ENCODE results near the gene POC1A.

Gene POC1A

GRCh38 chr3:52146811-52147210, 7.4 kb downstream of the POC1A start:
- H3K36me3 ChIP-seq (ENCODE audit: control insufficient read depth, insufficient read depth, low read length): peaks cover 59% of the 10 kb centered on the region
- no peaks in the 10 kb centered on the region for H3K9me3 ChIP-seq (ENCODE audit: control insufficient read depth, insufficient read depth, low read length)
- no peak overlapping the region for H3K9ac ChIP-seq (ENCODE audit: low read depth, low read length)
- no peak overlapping the region for H3K4me3 ChIP-seq (ENCODE audit: low read depth, low read length)
- no peaks in the 10 kb centered on the region for H3K27me3 ChIP-seq (ENCODE audit: control insufficient read depth, insufficient read depth, low read length)
- H3K4me1 ChIP-seq (ENCODE audit: control insufficient read depth, insufficient read depth, low read length): peaks cover 4% of the 10 kb centered on the region

GRCh38 chr3:52146189-52146588, 8.0 kb downstream of the POC1A start:
- no peaks in the 10 kb centered on the region for H3K27me3 ChIP-seq (ENCODE audit: control insufficient read depth, insufficient read depth, low read length)
- no peak overlapping the region for H3K9ac ChIP-seq (ENCODE audit: low read depth, low read length)
- no peaks in the 10 kb centered on the region for H3K9me3 ChIP-seq (ENCODE audit: control insufficient read depth, insufficient read depth, low read length)
- no peak overlapping the region for H3K4me3 ChIP-seq (ENCODE audit: low read depth, low read length)
- H3K4me1 ChIP-seq (ENCODE audit: control insufficient read depth, insufficient read depth, low read length): peaks cover 4% of the 10 kb centered on the region
- peaks cover 65% of the 10 kb centered on the region for H3K36me3 ChIP-seq (ENCODE audit: control insufficient read depth, insufficient read depth, low read length)

- Histone ChIP-seq H3K27me3 (ENCODE audit: control insufficient read depth, insufficient read depth, low read length) (no peaks in the 10 kb centered on the region), H3K4me1 (ENCODE audit: control insufficient read depth, insufficient read depth, low read length) (peaks cover 4% of the 10 kb centered on the region), H3K36me3 (ENCODE audit: control insufficient read depth, insufficient read depth, low read length) (peaks cover 62% of the 10 kb centered on the region), H3K4me3 (ENCODE audit: low read depth, low read length) (no peak overlapping the region), H3K9ac (ENCODE audit: low read depth, low read length) (no peak overlapping the region), H3K9me3 (ENCODE audit: control insufficient read depth, insufficient read depth, low read length) (no peaks in the 10 kb centered on the region)
These were observed 8.5 kb downstream of the POC1A start for GRCh38 chr3:52145736-52146110.

- Histone ChIP-seq H3K4me1 (ENCODE audit: control insufficient read depth, insufficient read depth, low read length) (peaks cover 4% of the 10 kb centered on the region), H3K36me3 (ENCODE audit: control insufficient read depth, insufficient read depth, low read length) (peaks cover 56% of the 10 kb centered on the region), H3K27me3 (ENCODE audit: control insufficient read depth, insufficient read depth, low read length) (no peaks in the 10 kb centered on the region), H3K9me3 (ENCODE audit: control insufficient read depth, insufficient read depth, low read length) (no peaks in the 10 kb centered on the region), H3K9ac (ENCODE audit: low read depth, low read length) (no peak overlapping the region), H3K4me3 (ENCODE audit: low read depth, low read length) (no peak overlapping the region)
These were observed 9.2 kb downstream of the POC1A start for GRCh38 chr3:52144796-52145735.

- Histone ChIP-seq H3K36me3 (ENCODE audit: control insufficient read depth, insufficient read depth, low read length) (peaks cover 48% of the 10 kb centered on the region), H3K4me3 (ENCODE audit: low read depth, low read length) (no peak overlapping the region), H3K4me1 (ENCODE audit: control insufficient read depth, insufficient read depth, low read length) (peaks cover 4% of the 10 kb centered on the region), H3K27me3 (ENCODE audit: control insufficient read depth, insufficient read depth, low read length) (no peaks in the 10 kb centered on the region), H3K9me3 (ENCODE audit: control insufficient read depth, insufficient read depth, low read length) (no peaks in the 10 kb centered on the region), H3K9ac (ENCODE audit: low read depth, low read length) (no peak overlapping the region)
These were observed 10.0 kb downstream of the POC1A start for GRCh38 chr3:52144034-52144795.

- no peak overlapping the region for H3K4me3 ChIP-seq (ENCODE audit: low read depth, low read length)
- H3K4me1 ChIP-seq (ENCODE audit: control insufficient read depth, insufficient read depth, low read length): peaks cover 4% of the 10 kb centered on the region
- no peaks in the 10 kb centered on the region for H3K27me3 ChIP-seq (ENCODE audit: control insufficient read depth, insufficient read depth, low read length)
- H3K36me3 ChIP-seq (ENCODE audit: control insufficient read depth, insufficient read depth, low read length): peaks cover 44% of the 10 kb centered on the region
- no peaks in the 10 kb centered on the region for H3K9me3 ChIP-seq (ENCODE audit: control insufficient read depth, insufficient read depth, low read length)
- H3K9ac ChIP-seq (ENCODE audit: low read depth, low read length): no peak overlapping the region
These were observed 10.6 kb downstream of the POC1A start for GRCh38 chr3:52143616-52144015.

GRCh38 chr3:52143156-52143555, 11.1 kb downstream of the POC1A start:
- H3K9me3 ChIP-seq (ENCODE audit: control insufficient read depth, insufficient read depth, low read length): no peaks in the 10 kb centered on the region
- no peaks in the 10 kb centered on the region for H3K27me3 ChIP-seq (ENCODE audit: control insufficient read depth, insufficient read depth, low read length)
- peaks cover 4% of the 10 kb centered on the region for H3K4me1 ChIP-seq (ENCODE audit: control insufficient read depth, insufficient read depth, low read length)
- H3K4me3 ChIP-seq (ENCODE audit: low read depth, low read length): no peak overlapping the region
- peaks cover 42% of the 10 kb centered on the region for H3K36me3 ChIP-seq (ENCODE audit: control insufficient read depth, insufficient read depth, low read length)
- H3K9ac ChIP-seq (ENCODE audit: low read depth, low read length): no peak overlapping the region

GRCh38 chr3:52141751-52142150, 12.5 kb downstream of the POC1A start:
- Histone ChIP-seq H3K27me3 (ENCODE audit: control insufficient read depth, insufficient read depth, low read length) (no peaks in the 10 kb centered on the region), H3K9ac (ENCODE audit: low read depth, low read length) (no peak overlapping the region), H3K4me3 (ENCODE audit: low read depth, low read length) (no peak overlapping the region), H3K4me1 (ENCODE audit: control insufficient read depth, insufficient read depth, low read length) (peaks cover 4% of the 10 kb centered on the region), H3K36me3 (ENCODE audit: control insufficient read depth, insufficient read depth, low read length) (peaks cover 44% of the 10 kb centered on the region), H3K9me3 (ENCODE audit: control insufficient read depth, insufficient read depth, low read length) (no peaks in the 10 kb centered on the region)

- Histone ChIP-seq H3K36me3 (ENCODE audit: control insufficient read depth, insufficient read depth, low read length) (peaks cover 43% of the 10 kb centered on the region), H3K27me3 (ENCODE audit: control insufficient read depth, insufficient read depth, low read length) (no peaks in the 10 kb centered on the region), H3K4me3 (ENCODE audit: low read depth, low read length) (no peak overlapping the region), H3K9ac (ENCODE audit: low read depth, low read length) (no peak overlapping the region), H3K9me3 (ENCODE audit: control insufficient read depth, insufficient read depth, low read length) (no peaks in the 10 kb centered on the region), H3K4me1 (ENCODE audit: control insufficient read depth, insufficient read depth, low read length) (peaks cover 4% of the 10 kb centered on the region)
These were observed 13.5 kb downstream of the POC1A start for GRCh38 chr3:52140769-52141168.

GRCh38 chr3:52140000-52140399, 14.2 kb downstream of the POC1A start:
- peaks cover 4% of the 10 kb centered on the region for H3K4me1 ChIP-seq (ENCODE audit: control insufficient read depth, insufficient read depth, low read length)
- H3K4me3 ChIP-seq (ENCODE audit: low read depth, low read length): no peak overlapping the region
- H3K36me3 ChIP-seq (ENCODE audit: control insufficient read depth, insufficient read depth, low read length): peaks cover 43% of the 10 kb centered on the region
- no peaks in the 10 kb centered on the region for H3K27me3 ChIP-seq (ENCODE audit: control insufficient read depth, insufficient read depth, low read length)
- no peaks in the 10 kb centered on the region for H3K9me3 ChIP-seq (ENCODE audit: control insufficient read depth, insufficient read depth, low read length)
- no peak overlapping the region for H3K9ac ChIP-seq (ENCODE audit: low read depth, low read length)

- Histone ChIP-seq H3K4me1 (ENCODE audit: control insufficient read depth, insufficient read depth, low read length) (no peaks in the 10 kb centered on the region), H3K27me3 (ENCODE audit: control insufficient read depth, insufficient read depth, low read length) (no peaks in the 10 kb centered on the region), H3K9me3 (ENCODE audit: control insufficient read depth, insufficient read depth, low read length) (no peaks in the 10 kb centered on the region), H3K4me3 (ENCODE audit: low read depth, low read length) (no peak overlapping the region), H3K36me3 (ENCODE audit: control insufficient read depth, insufficient read depth, low read length) (peaks cover 37% of the 10 kb centered on the region), H3K9ac (ENCODE audit: low read depth, low read length) (no peak overlapping the region)
These were observed 16.9 kb downstream of the POC1A start for GRCh38 chr3:52137311-52137710.

- Histone ChIP-seq H3K4me1 (ENCODE audit: control insufficient read depth, insufficient read depth, low read length) (no peaks in the 10 kb centered on the region), H3K9me3 (ENCODE audit: control insufficient read depth, insufficient read depth, low read length) (no peaks in the 10 kb centered on the region), H3K27me3 (ENCODE audit: control insufficient read depth, insufficient read depth, low read length) (no peaks in the 10 kb centered on the region), H3K36me3 (ENCODE audit: control insufficient read depth, insufficient read depth, low read length) (peaks cover 30% of the 10 kb centered on the region), H3K9ac (ENCODE audit: low read depth, low read length) (no peak overlapping the region), H3K4me3 (ENCODE audit: low read depth, low read length) (no peak overlapping the region)
These were observed 17.7 kb downstream of the POC1A start for GRCh38 chr3:52136513-52136912.
